Measurements from ENCODE around the gene CPLX4. TPM values are rescaled to one million over a fixed set of nuclear protein-coding genes. Genes with fewer than 3 reads are reported as not detected.

CPLX4 gene
- total and polyA plus RNA-seq, 4 donors: 0.01 TPM; not detected in 3

- peaks cover 0 to 7% (median 0%) of the 10 kb centered on the region in 4 donors for H3K9me3 ChIP-seq (ENCODE audit: control insufficient read depth in 4 of 4, insufficient read depth in 3 of 4, low read length in 3 of 4)
- no peak for TF ChIP-seq CTCF (IDR thresholded peaks at IDR 0.05; ENCODE audit: control extremely low read depth, extremely low read depth)
- no peak for DNase-seq
- H3K36me3 ChIP-seq (ENCODE audit: control insufficient read depth in 4 of 4, insufficient read depth in 4 of 4, low read length in 4 of 4): no peaks in the 10 kb centered on the region
- no peak overlapping the region for H3K9ac ChIP-seq (ENCODE audit: insufficient read depth in 1 of 2, low read length in 2 of 2)
- H3K27me3 ChIP-seq (ENCODE audit: control insufficient read depth in 3 of 3, insufficient read depth in 3 of 3, low read length in 2 of 3): peaks cover 4 to 85% (median 83%) of the 10 kb centered on the region in 3 donors
- ATAC-seq (ENCODE audit: insufficient read depth, low FRiP score): no peak
- peaks cover 0 to 3% (median 0%) of the 10 kb centered on the region in 5 donors for H3K4me1 ChIP-seq (ENCODE audit: control insufficient read depth in 5 of 5, insufficient read depth in 5 of 5, low read length in 5 of 5)
- WGBS, 2 donors: 75 to 77% methylated on average over 5 of the region's 5 CpGs
- no peak overlapping the region for H3K27ac ChIP-seq (ENCODE audit: low read depth in 1 of 2, low read length in 1 of 2)
- H3K4me3 ChIP-seq: no peak overlapping the region
Measured at GRCh38 chr18:59278793-59279192, 39.7 kb downstream of the CPLX4 start.

- H3K36me3 ChIP-seq (ENCODE audit: control insufficient read depth in 4 of 4, insufficient read depth in 4 of 4, low read length in 4 of 4): no peaks in the 10 kb centered on the region
- no peak for TF ChIP-seq CTCF (IDR thresholded peaks at IDR 0.05; ENCODE audit: control extremely low read depth, extremely low read depth)
- H3K27ac ChIP-seq (ENCODE audit: low read depth in 1 of 2, low read length in 1 of 2): no peak overlapping the region
- H3K4me1 ChIP-seq (ENCODE audit: control insufficient read depth in 5 of 5, insufficient read depth in 5 of 5, low read length in 5 of 5): peaks cover 0 to 16% (median 4%) of the 10 kb centered on the region in 5 donors
- no peak for DNase-seq
- no peak overlapping the region for H3K9ac ChIP-seq (ENCODE audit: insufficient read depth in 1 of 2, low read length in 2 of 2)
- 29 to 40% methylated on average over 5 of the region's 5 CpGs for WGBS, 2 donors
- H3K27me3 ChIP-seq (ENCODE audit: control insufficient read depth in 3 of 3, insufficient read depth in 3 of 3, low read length in 2 of 3): peaks cover 21 to 86% (median 84%) of the 10 kb centered on the region in 3 donors
- peaks cover 0 to 9% (median 0%) of the 10 kb centered on the region in 4 donors for H3K9me3 ChIP-seq (ENCODE audit: control insufficient read depth in 4 of 4, insufficient read depth in 3 of 4, low read length in 3 of 4)
- H3K4me3 ChIP-seq: no peak overlapping the region
- no peak for ATAC-seq (ENCODE audit: insufficient read depth, low FRiP score)
Measured at GRCh38 chr18:59276047-59276446, 42.4 kb downstream of the CPLX4 start.

DNA sequence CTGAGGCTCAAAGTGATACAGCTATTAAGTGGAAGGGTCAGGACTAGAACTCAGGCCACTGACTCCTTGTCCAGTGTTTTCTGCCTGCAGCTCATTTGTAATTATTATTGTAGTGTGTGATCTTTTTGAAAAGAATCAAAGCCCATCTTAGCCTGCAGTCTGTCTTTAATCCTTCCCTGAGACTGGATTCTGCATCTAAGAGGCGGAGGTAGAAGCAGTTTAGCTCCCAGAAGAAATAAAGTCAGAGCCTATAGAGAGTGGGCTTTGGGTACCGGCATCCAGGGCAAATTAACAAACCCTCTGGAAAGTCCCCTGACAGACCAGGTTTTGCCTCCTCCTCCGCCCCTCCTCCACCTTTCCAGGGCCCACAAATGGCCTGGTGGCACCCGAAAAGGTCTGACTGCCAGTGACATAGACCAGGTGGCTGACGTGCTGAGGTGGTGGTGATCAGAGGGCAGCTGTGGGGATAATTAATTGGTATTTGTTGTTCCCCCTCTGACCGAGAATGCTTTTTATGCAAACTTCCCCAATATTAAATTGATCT is 43.0 kb downstream of the CPLX4 start:
- no peak for ATAC-seq (ENCODE audit: insufficient read depth, low FRiP score)
- Histone ChIP-seq H3K36me3 (ENCODE audit: control insufficient read depth in 4 of 4, insufficient read depth in 4 of 4, low read length in 4 of 4) (no peaks in the 10 kb centered on the region), H3K9ac (ENCODE audit: insufficient read depth in 1 of 2, low read length in 2 of 2) (no peak overlapping the region), H3K4me3 (no peak overlapping the region), H3K4me1 (ENCODE audit: control insufficient read depth in 5 of 5, insufficient read depth in 5 of 5, low read length in 5 of 5) (peaks cover 0 to 16% (median 4%) of the 10 kb centered on the region in 5 donors), H3K27me3 (ENCODE audit: control insufficient read depth in 3 of 3, insufficient read depth in 3 of 3, low read length in 2 of 3) (peaks cover 21 to 86% (median 86%) of the 10 kb centered on the region in 3 donors), H3K9me3 (ENCODE audit: control insufficient read depth in 4 of 4, insufficient read depth in 3 of 4, low read length in 3 of 4) (peaks cover 0 to 11% (median 0%) of the 10 kb centered on the region in 4 donors), H3K27ac (ENCODE audit: low read depth in 1 of 2, low read length in 1 of 2) (no peak overlapping the region)
- TF ChIP-seq CTCF (IDR thresholded peaks at IDR 0.05; ENCODE audit: control extremely low read depth, extremely low read depth): no peak
- DNase-seq: no peak
- WGBS, 2 donors: 30 to 33% methylated on average over 6 of the region's 6 CpGs

DNA sequence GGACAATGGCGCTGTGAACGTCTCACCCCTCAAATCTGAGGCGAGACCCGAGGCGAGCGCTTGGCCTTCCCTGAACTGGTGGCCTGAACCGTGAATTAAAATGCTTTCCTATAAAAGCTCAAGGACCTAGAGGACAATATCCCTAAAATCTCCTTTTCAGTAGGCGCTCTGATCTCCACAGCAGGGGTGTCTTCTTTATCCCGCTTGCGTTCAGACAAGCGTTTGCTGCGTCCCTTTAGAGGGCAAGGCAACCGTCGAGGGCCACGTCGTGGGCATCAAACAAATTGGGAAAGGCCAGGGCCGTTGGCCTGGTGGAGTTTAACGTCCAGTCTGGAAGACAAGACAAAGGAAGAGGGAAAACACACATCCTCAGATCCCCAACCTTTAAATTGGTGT is 43.9 kb downstream of the CPLX4 start:
- no peak for TF ChIP-seq CTCF (IDR thresholded peaks at IDR 0.05; ENCODE audit: control extremely low read depth, extremely low read depth)
- Histone ChIP-seq H3K9me3 (ENCODE audit: control insufficient read depth in 4 of 4, insufficient read depth in 3 of 4, low read length in 3 of 4) (peaks cover 0 to 11% (median 0%) of the 10 kb centered on the region in 4 donors), H3K4me3 (no peak overlapping the region), H3K27me3 (ENCODE audit: control insufficient read depth in 3 of 3, insufficient read depth in 3 of 3, low read length in 2 of 3) (peaks cover 21 to 91% (median 90%) of the 10 kb centered on the region in 3 donors), H3K9ac (ENCODE audit: insufficient read depth in 1 of 2, low read length in 2 of 2) (no peak overlapping the region), H3K36me3 (ENCODE audit: control insufficient read depth in 4 of 4, insufficient read depth in 4 of 4, low read length in 4 of 4) (no peaks in the 10 kb centered on the region), H3K27ac (ENCODE audit: low read depth in 1 of 2, low read length in 1 of 2) (no peak overlapping the region), H3K4me1 (ENCODE audit: control insufficient read depth in 5 of 5, insufficient read depth in 5 of 5, low read length in 5 of 5) (peaks cover 0 to 16% (median 4%) of the 10 kb centered on the region in 5 donors)
- no peak for DNase-seq
- no peak for ATAC-seq (ENCODE audit: insufficient read depth, low FRiP score)
- 11 to 18% methylated on average over 18 of the region's 18 CpGs for WGBS, 2 donors
